H9 (cell line): ENCODE results near the gene VPS26B. TPM values are rescaled to one million over a fixed set of nuclear protein-coding genes. Genes with fewer than 3 reads are reported as not detected.

Experiments used
- DNase-seq: peaks from one replicate; pipeline ENCODE4 v3.0.0-alpha.2; 2017
- H2AFZ ChIP-seq: one replicate; pipeline ENCODE4 v1.6.1; 2013; ENCODE audit warnings: mild to moderate bottlenecking, low read length, control low read depth, moderate library complexity
- H2AK5ac ChIP-seq: 2 replicates; pipeline ENCODE4 v1.6.1; 2013; ENCODE audit warnings: low read length, control low read depth, mixed read lengths; ENCODE audit not compliant: insufficient read length
- H2BK120ac ChIP-seq: one replicate; pipeline ENCODE4 v1.6.1; 2013; ENCODE audit warnings: low read depth, mild to moderate bottlenecking, low read length, control low read depth, inconsistent platforms; ENCODE audit not compliant: poor library complexity, severe bottlenecking
- H2BK12ac ChIP-seq: 2 replicates; pipeline ENCODE4 v1.6.1; 2013; ENCODE audit warnings: low read length, control low read depth, mixed read lengths, low read depth; ENCODE audit not compliant: insufficient read length
- H2BK15ac ChIP-seq: 2 replicates; pipeline ENCODE4 v1.6.1; 2013; ENCODE audit warnings: low read depth, low read length, control low read depth
- H2BK20ac ChIP-seq: one replicate; pipeline ENCODE4 v1.6.1; 2013; ENCODE audit warnings: low read depth, mild to moderate bottlenecking, low read length, control low read depth, inconsistent platforms; ENCODE audit not compliant: poor library complexity, severe bottlenecking
- H2BK5ac ChIP-seq: 2 replicates; pipeline ENCODE4 v1.6.1; 2013; ENCODE audit warnings: low read length, control low read depth, mixed read lengths; ENCODE audit not compliant: insufficient read length
- H3K14ac ChIP-seq: 2 replicates; pipeline ENCODE4 v1.6.1; 2013; ENCODE audit warnings: low read length, control low read depth; ENCODE audit not compliant: insufficient read depth
- H3K18ac ChIP-seq: 2 replicates; pipeline ENCODE4 v1.6.1; 2013; ENCODE audit warnings: low read depth, mild to moderate bottlenecking, mixed read lengths, low read length, control low read depth; ENCODE audit not compliant: insufficient read length
- H3K23ac ChIP-seq: 2 replicates; pipeline ENCODE4 v1.6.1; 2013; ENCODE audit warnings: low read length, control low read depth, mixed read lengths, low read depth; ENCODE audit not compliant: insufficient read length
- H3K23me2 ChIP-seq: 2 replicates; pipeline ENCODE4 v1.6.1; 2013; ENCODE audit warnings: low read depth, mild to moderate bottlenecking, mixed read lengths, low read length, control low read depth; ENCODE audit not compliant: insufficient read length, poor library complexity, severe bottlenecking
- H3K27ac ChIP-seq: 2 replicates; pipeline ENCODE4 v1.5.1; 2013; ENCODE audit warnings: low read length, control low read depth, mixed read lengths, low read depth; ENCODE audit not compliant: insufficient read length
- H3K27me3 ChIP-seq: 2 replicates; pipeline ENCODE4 v1.6.1; 2013; ENCODE audit warnings: low read length, control low read depth, inconsistent platforms; ENCODE audit not compliant: insufficient read depth
- H3K4ac ChIP-seq: 2 replicates; pipeline ENCODE4 v1.6.1; 2013; ENCODE audit warnings: low read depth, mild to moderate bottlenecking, control low read depth, inconsistent platforms, low read length, moderate library complexity
- H3K4me1 ChIP-seq: 2 replicates; pipeline ENCODE4 v1.6.1; 2013; ENCODE audit warnings: low read length, control low read depth, inconsistent platforms; ENCODE audit not compliant: insufficient read depth
- H3K4me2 ChIP-seq: 2 replicates; pipeline ENCODE4 v1.6.1; 2013; ENCODE audit warnings: low read length, control low read depth, mixed read lengths; ENCODE audit not compliant: insufficient read length, insufficient read depth
- H3K56ac ChIP-seq: 2 replicates; pipeline ENCODE4 v1.6.1; 2013; ENCODE audit warnings: low read depth, mild to moderate bottlenecking, mixed read lengths, low read length, control low read depth; ENCODE audit not compliant: insufficient read length
- H3K79me1 ChIP-seq: 2 replicates; pipeline ENCODE4 v1.6.1; 2013; ENCODE audit warnings: low read depth, mild to moderate bottlenecking, moderate library complexity, low read length, control low read depth, inconsistent platforms; ENCODE audit not compliant: insufficient read depth, poor library complexity, severe bottlenecking
- H3K79me2 ChIP-seq: 2 replicates; pipeline ENCODE4 v1.6.1; 2013; ENCODE audit warnings: low read length, control low read depth, inconsistent platforms; ENCODE audit not compliant: insufficient read depth
- H3K9ac ChIP-seq: 2 replicates; pipeline ENCODE4 v1.6.1; 2013; ENCODE audit warnings: low read length, control low read depth, mixed read lengths; ENCODE audit not compliant: insufficient read length; ENCODE audit errors: extremely low read depth
- H3K9me3 ChIP-seq: one replicate; pipeline ENCODE4 v1.6.1; 2013; ENCODE audit warnings: low read depth, low read length, inconsistent platforms; ENCODE audit not compliant: control insufficient read depth
- H3T11ph ChIP-seq: one replicate; pipeline ENCODE4 v1.6.1; 2013; ENCODE audit warnings: mild to moderate bottlenecking, low read length, control low read depth, inconsistent platforms
- H4K20me1 ChIP-seq: one replicate; pipeline ENCODE4 v1.6.1; 2013; ENCODE audit not compliant: control insufficient read depth, insufficient read length, insufficient read depth
- H4K5ac ChIP-seq: 2 replicates; pipeline ENCODE4 v1.6.1; 2013; ENCODE audit warnings: low read depth, mild to moderate bottlenecking, mixed read lengths, low read length, control low read depth; ENCODE audit not compliant: insufficient read length
- H4K8ac ChIP-seq: replicated peaks from 2 replicates; pipeline ENCODE4 v1.6.1; 2013; ENCODE audit warnings: low read length, control low read depth, mixed read lengths, low read depth; ENCODE audit not compliant: insufficient read length
- H4K91ac ChIP-seq: 2 replicates; pipeline ENCODE4 v1.6.1; 2013; ENCODE audit warnings: low read depth, mild to moderate bottlenecking, moderate library complexity, mixed read lengths, low read length, control low read depth; ENCODE audit not compliant: insufficient read length
- H3K27ac Mint-ChIP-seq, 3 experiments: 2 replicates in 2 of 3; 3 replicates in 1 of 3; pipeline ENCODE4 v1.8.0; 2020 to 2021; ENCODE audit warnings: mixed read lengths in 3 of 3, mild to moderate bottlenecking in 1 of 3, moderate library complexity in 1 of 3
- H3K27me3 Mint-ChIP-seq: 2 replicates; pipeline ENCODE4 v1.8.0; 2021; ENCODE audit warnings: low read depth, mild to moderate bottlenecking, moderate library complexity, mixed read lengths
- H3K36me3 Mint-ChIP-seq, 3 experiments: 2 replicates in 2 of 3; 3 replicates in 1 of 3; pipeline ENCODE4 v1.8.0; 2020 to 2021; ENCODE audit warnings: low read depth in 3 of 3, mixed read lengths in 3 of 3; ENCODE audit not compliant: insufficient read depth in 1 of 3
- H3K4me1 Mint-ChIP-seq, 2 experiments: 2 replicates each; pipeline ENCODE4 v1.8.0; 2020; ENCODE audit warnings: mixed read lengths in 2 of 2
- H3K4me3 Mint-ChIP-seq, 2 experiments: 2 replicates in 1 of 2; 3 replicates in 1 of 2; pipeline ENCODE4 v1.8.0; 2020 to 2021; ENCODE audit warnings: mild to moderate bottlenecking in 2 of 2, mixed read lengths in 2 of 2, moderate library complexity in 1 of 2
- H3K9me3 Mint-ChIP-seq, 2 experiments: 2 replicates in 1 of 2; 3 replicates in 1 of 2; pipeline ENCODE4 v1.8.0; 2020; ENCODE audit warnings: mild to moderate bottlenecking in 2 of 2, mixed read lengths in 2 of 2, moderate library complexity in 1 of 2
- CTCF ChIP-seq: fragments of 200-600 bp; sonication (generic); conservative IDR thresholded peaks from 3 replicates; pipeline ENCODE4 v1.8.0; 2021; ENCODE audit warnings: antibody characterized with exemption, mild to moderate bottlenecking
- WGBS: extraction: QIAGEN DNeasy Blood & Tissue Kit; methylation state at CpG from one replicate; pipeline ENCODE4 v1.1.7; 2013; ENCODE audit warnings: missing lambda C conversion rate, low lambda C conversion rate, mixed read lengths; ENCODE audit not compliant: insufficient read length; ENCODE audit errors: extremely low coverage; 5-methylcytosine and 5-hydroxymethylcytosine counted together
- total RNA-seq: library from RNA; stranded (reverse); gene quantifications from 2 replicates; pipeline ENCODE4 v1.2.1, GENCODE V29; 2021

The VPS26B gene
- total RNA-seq, 1 experiment from 2014 or later: 27.5 TPM

GRCh38 chr11:134250675-134251074, 26.2 kb downstream of the VPS26B start:
- Histone ChIP-seq H4K20me1 (no peaks in the 10 kb centered on the region), H3K23me2 (peaks cover 3% of the 10 kb centered on the region), H3K56ac (no peak overlapping the region), H2BK15ac (no peak overlapping the region), H3K9me3 (no peaks in the 10 kb centered on the region), H4K8ac (no peak overlapping the region), H3K27ac (no peak overlapping the region), H2AK5ac (no peak overlapping the region), H2BK5ac (no peak overlapping the region), H2AFZ (no peak overlapping the region), H3K79me1 (no peaks in the 10 kb centered on the region), H3K4me1 (0 out of 2 replicates have a peak, but pooled peaks cover 2% of the 10 kb centered on the region), H3K4me2 (no peak overlapping the region), H3K18ac (no peak overlapping the region), H2BK120ac (no peak overlapping the region), H3K27me3 (no peaks in the 10 kb centered on the region), H4K5ac (no peak overlapping the region), H4K91ac (no peak overlapping the region), H3K23ac (no peak overlapping the region), H3T11ph (no peak overlapping the region), H3K14ac (no peak overlapping the region), H3K79me2 (no peaks in the 10 kb centered on the region), H2BK12ac (no peak overlapping the region), H3K9ac (no peak overlapping the region), H2BK20ac (no peak overlapping the region), H3K4ac (no peak overlapping the region)
- H3K27ac Mint-ChIP-seq: no peak overlapping the region
- no peak for DNase-seq
- peaks cover 21 to 47% (median 35%) of the 10 kb centered on the region in 3 experiments for H3K36me3 Mint-ChIP-seq
- TF ChIP-seq CTCF: no peak
- H3K9me3 Mint-ChIP-seq: no peaks in the 10 kb centered on the region
- no peak overlapping the region for H3K4me3 Mint-ChIP-seq
- peaks cover 23 to 26% of the 10 kb centered on the region in 2 experiments for H3K4me1 Mint-ChIP-seq
- no CpG with 5 or more reads among the region's 2 CpGs for WGBS
- no peaks in the 10 kb centered on the region for H3K27me3 Mint-ChIP-seq
